WTC11 (cell line): ENCODE data around the gene ARID4B. TPM values are rescaled to one million over a fixed set of nuclear protein-coding genes. Genes with fewer than 3 reads are reported as not detected.
"Not testable (repeated sequence)": the region's sequence is repeated elsewhere in the genome, so short reads cannot be mapped to it uniquely, and the experiment has no call there.

ENCODE experiments used
- ATAC-seq: fragments of 200-7000 bp; cut with Tn5 transposase; 2 replicates; pipeline ENCODE4 v1.10.0; 2021; ENCODE audit warnings: mild to moderate bottlenecking, moderate library complexity
- CTCF ChIA-PET: fragments of 300-600 bp; sonication (Branson Sonifier 250); formaldehyde crosslinking; loops from one replicate; lab custom pipeline; 2021; ENCODE audit warnings: antibody characterized with exemption; lab: Charles Lee
- POLR2A ChIA-PET: fragments of 350-600 bp; sonication (Branson Sonifier 250); formaldehyde crosslinking; loops from one replicate; lab custom pipeline; 2021; ENCODE audit warnings: antibody characterized with exemption; lab: Charles Lee
- DNase-seq: peaks from one replicate; pipeline ENCODE4 v3.0.0; 2021; ENCODE audit warnings: low spot score
- H3K27ac Mint-ChIP-seq: 2 replicates; pipeline ENCODE4 v1.8.0; 2021; ENCODE audit warnings: mixed read lengths
- H3K27me3 Mint-ChIP-seq: 2 replicates; pipeline ENCODE4 v1.8.0; 2021; ENCODE audit warnings: low read depth, mild to moderate bottlenecking, moderate library complexity, mixed read lengths
- H3K36me3 Mint-ChIP-seq: 2 replicates; pipeline ENCODE4 v1.8.0; 2021; ENCODE audit warnings: mixed read lengths
- H3K4me1 Mint-ChIP-seq: 2 replicates; pipeline ENCODE4 v1.8.0; 2022; ENCODE audit warnings: mixed read lengths
- H3K4me3 Mint-ChIP-seq: 2 replicates; pipeline ENCODE4 v1.8.0; 2021; ENCODE audit warnings: mild to moderate bottlenecking, moderate library complexity, mixed read lengths
- H3K9me3 Mint-ChIP-seq: 2 replicates; pipeline ENCODE4 v1.8.0; 2021; ENCODE audit warnings: mixed read lengths
- ARID4B ChIP-seq: sonication (generic); formaldehyde crosslinking; IDR thresholded peaks from 2 replicates; pipeline ENCODE4 v1.8.0; 2023; ENCODE audit warnings: missing genetic modification reagents, mild to moderate bottlenecking, borderline replicate concordance
- ATF1 ChIP-seq: sonication (generic); formaldehyde crosslinking; IDR thresholded peaks from 2 replicates; pipeline ENCODE4 v1.8.1; 2023; ENCODE audit warnings: mild to moderate bottlenecking, moderate library complexity, missing genetic modification reagents
- CDX4 ChIP-seq: fragments of 250-450 bp; sonication (Bioruptor Pico); IDR thresholded peaks from 2 replicates; pipeline ENCODE4 v1.9.0; 2021; ENCODE audit warnings: moderate library complexity, mild to moderate bottlenecking, inconsistent platforms, borderline replicate concordance
- E2F1 ChIP-seq: sonication (generic); formaldehyde crosslinking; IDR thresholded peaks from 2 replicates; pipeline ENCODE4 v1.8.0; 2022; ENCODE audit warnings: mild to moderate bottlenecking, missing genetic modification reagents
- JAZF1 ChIP-seq: fragments of 250-450 bp; sonication (Bioruptor Pico); IDR thresholded peaks from 2 replicates; pipeline ENCODE4 v1.9.0; 2021; ENCODE audit warnings: moderate library complexity, mild to moderate bottlenecking, inconsistent platforms
- MLX ChIP-seq: sonication (generic); formaldehyde crosslinking; IDR thresholded peaks from 2 replicates; pipeline ENCODE4 v1.8.1; 2023; ENCODE audit warnings: mild to moderate bottlenecking, missing genetic modification reagents, moderate library complexity
- MXD4 ChIP-seq: fragments of 250-450 bp; sonication (Bioruptor Pico); IDR thresholded peaks from 2 replicates; pipeline ENCODE4 v1.8.0; 2021; ENCODE audit warnings: mild to moderate bottlenecking, moderate library complexity, borderline replicate concordance
- NFE2L1 ChIP-seq: sonication (generic); formaldehyde crosslinking; IDR thresholded peaks from 2 replicates; pipeline ENCODE4 v1.8.1; 2023; ENCODE audit warnings: missing genetic modification reagents
- SMAD4 ChIP-seq: sonication (generic); formaldehyde crosslinking; IDR thresholded peaks from 2 replicates; pipeline ENCODE4 v1.8.0; 2022; ENCODE audit warnings: mild to moderate bottlenecking, missing genetic modification reagents
- ZBTB21 ChIP-seq: sonication (generic); formaldehyde crosslinking; IDR thresholded peaks from 2 replicates; pipeline ENCODE4 v1.8.1; 2023; ENCODE audit warnings: mild to moderate bottlenecking, missing genetic modification reagents, borderline replicate concordance
- ZNF121 ChIP-seq: sonication (generic); formaldehyde crosslinking; IDR thresholded peaks from 2 replicates; pipeline ENCODE4 v1.8.0; 2023; ENCODE audit warnings: missing genetic modification reagents
- ZNF263 ChIP-seq: sonication (generic); formaldehyde crosslinking; IDR thresholded peaks from 2 replicates; pipeline ENCODE4 v1.8.1; 2022; ENCODE audit warnings: low read depth, mild to moderate bottlenecking, moderate library complexity, missing genetic modification reagents
- total RNA-seq: library from RNA; stranded (reverse); gene quantifications from 3 replicates; pipeline ENCODE4 v1.2.3, GENCODE V29; 2021

The ARID4B gene
- total RNA-seq, 1 experiment from 2014 or later = 35.7 TPM

- TF ChIP-seq CDX4 = no peak
Observed at GRCh38 chr1:235225299-235225698, 102.7 kb downstream of the ARID4B start (continued).

- ChIA-PET POLR2A (interaction anchor here (0.6 kb wide), 1 partner anchor 221 kb away, joined by 3 read pairs; no protein-coding TSS in a partner anchor), CTCF (interaction anchor here (1.2 kb wide), 1 partner anchor 20 kb away, joined by 5 read pairs; no protein-coding TSS in a partner anchor)
- no peaks in the 10 kb centered on the region for H3K27me3 Mint-ChIP-seq
- H3K27ac Mint-ChIP-seq = no peak overlapping the region
- H3K4me3 Mint-ChIP-seq = no peak overlapping the region
- TF ChIP-seq SMAD4 (CRISPR knock-in tag) (no peak), MLX (CRISPR knock-in tag) (no peak), ZNF121 (CRISPR knock-in tag) (no peak), ZNF263 (CRISPR knock-in tag) (no peak)
- H3K9me3 Mint-ChIP-seq = no peaks in the 10 kb centered on the region
- DNase-seq = no peak
- no peaks in the 10 kb centered on the region for H3K4me1 Mint-ChIP-seq
- H3K36me3 Mint-ChIP-seq = peaks cover 23% of the 10 kb centered on the region
- no peak for ATAC-seq
Observed at GRCh38 chr1:235221653-235222375, 106.2 kb downstream of the ARID4B start.

- TF ChIP-seq ARID4B (CRISPR knock-in tag) = no peak
- no peak for TF ChIP-seq CDX4
- no peak for TF ChIP-seq ATF1 (CRISPR knock-in tag)
- no peak for TF ChIP-seq MXD4 (CRISPR knock-in tag)
- no peak for TF ChIP-seq NFE2L1 (CRISPR knock-in tag)
- TF ChIP-seq JAZF1 = no peak
- TF ChIP-seq E2F1 (CRISPR knock-in tag) = no peak
- TF ChIP-seq ZBTB21 (CRISPR knock-in tag) = no peak
- DNase-seq (no peak), ATAC-seq (no peak)
- Mint-ChIP-seq H3K36me3 (peaks cover 24% of the 10 kb centered on the region), H3K9me3 (no peaks in the 10 kb centered on the region), H3K27me3 (no peaks in the 10 kb centered on the region), H3K27ac (no peak overlapping the region), H3K4me1 (no peaks in the 10 kb centered on the region), H3K4me3 (no peak overlapping the region)
- POLR2A ChIA-PET = interaction anchor here (0.7 kb wide), 1 partner anchor 241 kb away, joined by 3 read pairs; no protein-coding TSS in a partner anchor
- CTCF ChIA-PET = interaction anchor here (0.6 kb wide), 1 partner anchor 103 kb away, joined by 4 read pairs; no protein-coding TSS in a partner anchor
Observed at GRCh38 chr1:235215453-235215852, 112.5 kb downstream of the ARID4B start.

- H3K27ac Mint-ChIP-seq, CTCF ChIA-PET, ATAC-seq, H3K9me3 Mint-ChIP-seq, H3K4me1 Mint-ChIP-seq, H3K4me3 Mint-ChIP-seq, H3K27me3 Mint-ChIP-seq, DNase-seq, POLR2A ChIA-PET: not testable (repeated sequence)
- peaks cover 26% of the 10 kb centered on the region for H3K36me3 Mint-ChIP-seq
Observed at GRCh38 chr1:235214962-235215361, 113.0 kb downstream of the ARID4B start.
